HAP-1 (cell line): ENCODE measurements around the gene LHFPL3.
"Not testable (repeated sequence)": the region's sequence is repeated elsewhere in the genome, so short reads cannot be mapped to it uniquely, and the experiment has no call there.

Source experiments
- DNase-seq, 2 experiments: peaks; one replicate each; pipeline ENCODE4 v3.0.0-alpha.2; 2016 to 2020; ENCODE audit warnings: low spot score in 2 of 2
- H3K27me3 ChIP-seq: fragments of 250-450 bp; sonication (Bioruptor Pico); 2 replicates; pipeline ENCODE4 v1.5.1; 2020; ENCODE audit warnings: low read depth, mild to moderate bottlenecking, moderate library complexity
- H3K36me3 ChIP-seq: fragments of 250-450 bp; sonication (Bioruptor Pico); replicated peaks from 2 replicates; pipeline ENCODE4 v1.5.1; 2020; ENCODE audit warnings: mild to moderate bottlenecking
- H3K4me1 ChIP-seq: fragments of 250-450 bp; sonication (Bioruptor Pico); 2 replicates; pipeline ENCODE4 v1.5.1; 2020; ENCODE audit warnings: mild to moderate bottlenecking
- H3K4me3 ChIP-seq: fragments of 250-450 bp; sonication (Bioruptor Pico); 2 replicates; pipeline ENCODE4 v1.5.1; 2020; ENCODE audit warnings: mild to moderate bottlenecking, moderate library complexity
- H3K9me3 ChIP-seq: fragments of 250-450 bp; sonication (Bioruptor Pico); 2 replicates; pipeline ENCODE4 v1.5.1; 2020; ENCODE audit warnings: mild to moderate bottlenecking, moderate library complexity
- in situ Hi-C: fragments of 300-500 bp; cut with MboI; formaldehyde crosslinking; loops from 3 replicates; pipeline ENCODE4 v1.14.3; 2020; ENCODE audit warnings: low sequenced_read_pairs, inconsistent platforms, mixed read lengths

The LHFPL3 gene

DNA sequence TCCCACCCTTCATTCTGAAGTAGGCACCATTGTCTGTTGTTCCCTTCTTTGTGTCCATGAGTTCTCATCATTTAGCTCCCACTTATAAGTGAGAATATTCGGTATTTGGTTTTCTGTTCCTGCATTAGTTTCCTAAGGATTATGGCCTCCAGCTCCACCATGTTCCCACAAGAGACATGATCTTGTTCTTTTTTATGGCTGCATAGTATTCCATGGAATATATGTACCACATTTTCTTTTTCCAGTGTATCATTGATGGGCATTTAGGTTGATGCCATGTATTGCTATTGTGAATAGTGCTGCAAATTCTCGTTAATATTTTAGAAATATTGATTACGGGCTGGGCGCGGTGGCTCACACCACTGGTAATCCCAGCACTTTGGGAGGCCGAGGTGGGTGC, 609.1 kb downstream of the LHFPL3 start:
- H3K4me1 ChIP-seq, H3K36me3 ChIP-seq, H3K9me3 ChIP-seq, H3K4me3 ChIP-seq, in situ Hi-C loops, DNase-seq, H3K27me3 ChIP-seq: not testable (repeated sequence)

DNA sequence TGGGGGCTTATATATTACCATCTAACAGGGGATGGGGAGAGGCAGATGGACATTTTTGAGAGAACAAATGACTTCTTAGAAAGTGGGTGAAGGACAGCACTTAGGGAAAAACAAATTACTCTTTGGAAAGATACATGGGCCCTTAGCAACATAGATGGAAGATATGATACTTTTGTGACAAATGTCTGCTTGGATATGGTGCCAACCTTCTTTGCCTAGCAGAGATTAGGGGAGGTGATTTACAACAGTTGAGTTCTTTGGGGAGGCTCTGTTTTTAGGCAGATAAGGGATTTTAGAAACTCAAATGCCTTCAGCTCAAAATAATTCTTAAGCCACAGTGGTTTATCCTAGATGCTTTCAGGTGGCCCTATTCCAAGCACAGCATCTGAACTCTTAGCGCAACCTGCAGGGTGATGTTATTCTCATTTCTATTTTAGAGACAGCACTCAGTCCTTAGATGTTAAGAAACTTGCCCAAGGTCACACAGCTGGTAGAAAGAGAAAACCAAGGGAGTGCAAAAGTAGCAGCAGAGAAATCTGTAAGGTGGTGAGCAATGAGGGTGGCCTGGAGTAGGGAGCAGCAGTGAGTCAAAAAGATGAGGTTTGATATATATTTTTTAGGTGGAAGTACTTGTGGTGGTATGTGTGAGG, 610.5 kb downstream of the LHFPL3 start:
- peaks cover 6% of the 10 kb centered on the region for H3K4me1 ChIP-seq
- no peak for DNase-seq
- in situ Hi-C loops: no loop called here

DNA sequence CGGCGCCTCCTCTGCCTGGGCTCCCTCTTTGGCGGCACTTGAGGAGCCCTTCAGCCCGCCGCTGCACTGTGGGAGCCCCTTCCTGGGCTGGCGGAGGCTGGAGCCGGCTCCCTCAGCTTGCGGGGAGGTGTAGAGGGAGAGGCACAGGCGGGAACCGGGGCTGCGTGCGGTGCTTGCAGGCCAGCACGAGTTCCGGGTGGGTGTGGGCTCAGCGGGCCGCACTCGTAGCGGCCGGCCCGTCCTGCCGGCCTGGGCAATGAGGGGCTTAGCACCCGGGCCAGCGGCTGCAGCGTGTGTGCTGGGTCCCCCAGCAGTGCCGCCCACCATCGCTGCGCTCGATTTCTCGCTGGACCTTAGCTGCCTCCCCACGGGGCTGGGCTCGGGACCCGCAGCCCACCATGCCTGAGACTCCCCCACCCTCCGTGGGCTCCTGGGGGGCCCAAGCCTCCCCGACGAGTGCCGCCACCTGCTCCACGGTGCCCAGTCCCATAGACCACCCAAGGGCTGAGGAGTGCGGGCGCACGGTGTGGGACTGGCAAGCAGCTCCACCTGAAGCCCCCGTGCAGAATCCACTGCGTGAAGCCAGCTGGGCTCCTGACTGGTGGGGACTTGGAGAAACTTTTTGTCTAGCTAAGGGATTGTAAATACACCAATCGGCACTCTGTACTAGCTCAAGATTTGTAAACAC, 611.8 kb downstream of the LHFPL3 start:
- no peak for DNase-seq

More for the DNA sequence above, 610.5 kb downstream of the LHFPL3 start:
- Histone ChIP-seq H3K9me3 (no peaks in the 10 kb centered on the region), H3K36me3 (no peaks in the 10 kb centered on the region), H3K27me3 (no peaks in the 10 kb centered on the region), H3K4me3 (no peak overlapping the region)

DNA sequence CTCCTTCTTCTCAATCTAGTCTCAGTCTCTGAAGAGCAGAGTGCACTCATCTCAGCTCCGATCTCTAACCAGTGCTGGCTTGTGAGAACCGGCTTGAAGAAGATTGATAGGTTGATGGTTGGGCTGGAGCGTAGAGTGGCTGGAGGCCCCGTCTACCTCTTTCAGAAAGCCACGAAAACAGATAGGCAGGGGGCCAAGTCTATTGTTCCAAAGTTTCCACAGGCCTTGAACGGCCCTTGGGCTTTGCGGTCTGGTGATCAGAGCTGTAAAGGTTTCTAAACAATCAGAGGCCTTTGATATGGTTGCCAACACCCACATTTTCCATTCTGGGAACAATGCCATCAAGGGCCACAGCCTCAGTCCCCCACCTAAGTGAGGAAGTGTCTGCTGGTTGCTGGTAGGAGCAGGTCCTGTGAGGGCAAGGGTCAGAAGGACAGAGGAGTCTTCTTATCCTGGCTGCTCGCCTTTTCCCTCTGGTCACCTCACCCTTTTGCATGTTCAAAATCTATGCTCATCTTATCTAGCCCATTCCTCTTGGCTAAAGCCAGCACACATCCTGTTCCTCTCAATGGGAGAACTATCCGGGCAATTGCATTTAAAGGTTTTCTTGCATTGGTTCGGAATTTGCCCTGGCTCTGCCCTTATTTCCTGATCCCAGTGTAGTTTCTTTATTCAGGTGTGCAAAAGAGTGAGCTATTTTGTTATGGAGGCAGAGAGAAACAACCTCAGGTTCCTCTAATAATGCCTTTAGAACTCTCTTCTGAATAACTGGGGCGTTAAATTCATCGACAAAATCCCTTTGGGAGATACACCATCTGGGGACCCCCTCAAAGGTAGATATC, 615.3 kb downstream of the LHFPL3 start:
- Histone ChIP-seq H3K36me3 (no peaks in the 10 kb centered on the region), H3K27me3 (no peaks in the 10 kb centered on the region), H3K9me3 (no peaks in the 10 kb centered on the region), H3K4me3 (no peak overlapping the region), H3K4me1 (peaks cover 18% of the 10 kb centered on the region)
- DNase-seq: peak; percentile 60 to 81
- in situ Hi-C loops: no loop called here

More for the DNA sequence above, 611.8 kb downstream of the LHFPL3 start:
- H3K27me3 ChIP-seq: no peaks in the 10 kb centered on the region
- in situ Hi-C loops: no loop called here
- no peaks in the 10 kb centered on the region for H3K36me3 ChIP-seq
- H3K4me1 ChIP-seq: peaks cover 14% of the 10 kb centered on the region
- H3K4me3 ChIP-seq: no peak overlapping the region
- no peaks in the 10 kb centered on the region for H3K9me3 ChIP-seq

DNA sequence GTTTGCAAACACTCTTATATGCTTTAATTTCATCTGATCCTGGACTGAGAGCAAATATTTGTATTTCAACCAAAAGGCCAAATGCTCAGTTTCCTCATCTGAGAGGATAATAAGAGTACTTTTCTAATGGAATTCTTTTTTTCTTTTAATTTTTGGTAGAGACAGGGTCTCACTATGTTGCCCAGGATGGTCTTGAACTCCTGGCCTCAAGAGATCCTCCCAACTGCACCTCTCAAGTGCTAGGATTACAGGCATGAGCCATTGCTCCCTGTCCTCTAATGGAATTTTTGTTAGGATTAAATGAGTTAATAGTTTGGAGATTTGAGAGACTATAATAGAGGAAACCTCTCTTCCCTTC, 617.2 kb downstream of the LHFPL3 start:
- no peaks in the 10 kb centered on the region for H3K9me3 ChIP-seq
- peaks cover 18% of the 10 kb centered on the region for H3K4me1 ChIP-seq
- in situ Hi-C loops: no loop called here
- no peak overlapping the region for H3K4me3 ChIP-seq
- no peaks in the 10 kb centered on the region for H3K27me3 ChIP-seq
- DNase-seq: no peak
- no peaks in the 10 kb centered on the region for H3K36me3 ChIP-seq

DNA sequence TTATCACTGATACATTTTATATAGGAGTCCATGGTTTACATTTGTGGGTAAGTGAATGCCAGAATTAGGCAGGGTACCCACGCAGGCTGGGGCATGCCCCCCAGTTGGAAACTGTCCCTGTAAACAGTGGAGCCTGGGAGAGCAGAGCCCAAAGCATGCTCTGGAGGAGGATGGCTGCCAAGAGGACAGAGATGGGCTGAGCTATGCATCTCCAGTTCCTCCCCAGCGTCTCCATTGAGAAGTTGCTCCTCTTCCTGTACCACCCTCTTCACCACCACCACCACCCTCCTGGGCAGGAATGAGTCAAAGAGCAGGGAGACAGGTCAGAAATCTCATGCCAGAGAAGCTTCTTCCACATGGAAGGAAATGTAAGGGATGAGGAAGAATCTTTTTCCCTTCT, 617.9 kb downstream of the LHFPL3 start:
- no peak for DNase-seq
- no peaks in the 10 kb centered on the region for H3K9me3 ChIP-seq
- no peaks in the 10 kb centered on the region for H3K27me3 ChIP-seq
- no peaks in the 10 kb centered on the region for H3K36me3 ChIP-seq
- H3K4me1 ChIP-seq: peaks cover 18% of the 10 kb centered on the region
- in situ Hi-C loops: no loop called here
- no peak overlapping the region for H3K4me3 ChIP-seq

GRCh38 chr7:104950006-104950405, 621.6 kb downstream of the LHFPL3 start:
- no peaks in the 10 kb centered on the region for H3K27me3 ChIP-seq
- no peak overlapping the region for H3K4me3 ChIP-seq
- H3K9me3 ChIP-seq: no peaks in the 10 kb centered on the region
- H3K4me1 ChIP-seq: peaks cover 5% of the 10 kb centered on the region
- no peak for DNase-seq
- in situ Hi-C loops: no loop called here
- no peaks in the 10 kb centered on the region for H3K36me3 ChIP-seq

- Histone ChIP-seq H3K4me3 (no peak overlapping the region), H3K4me1 (no peaks in the 10 kb centered on the region), H3K27me3 (no peaks in the 10 kb centered on the region), H3K36me3 (no peaks in the 10 kb centered on the region), H3K9me3 (no peaks in the 10 kb centered on the region)
- in situ Hi-C loops: no loop called here
- no peak for DNase-seq
Measured at GRCh38 chr7:104950754-104951153, 622.4 kb downstream of the LHFPL3 start.

- no peaks in the 10 kb centered on the region for H3K4me1 ChIP-seq
- no peak for DNase-seq
- no peaks in the 10 kb centered on the region for H3K9me3 ChIP-seq
- no peaks in the 10 kb centered on the region for H3K36me3 ChIP-seq
- H3K27me3 ChIP-seq: no peaks in the 10 kb centered on the region
- in situ Hi-C loops: no loop called here
- H3K4me3 ChIP-seq: no peak overlapping the region
Measured at GRCh38 chr7:104951546-104951945, 623.1 kb downstream of the LHFPL3 start.

DNA sequence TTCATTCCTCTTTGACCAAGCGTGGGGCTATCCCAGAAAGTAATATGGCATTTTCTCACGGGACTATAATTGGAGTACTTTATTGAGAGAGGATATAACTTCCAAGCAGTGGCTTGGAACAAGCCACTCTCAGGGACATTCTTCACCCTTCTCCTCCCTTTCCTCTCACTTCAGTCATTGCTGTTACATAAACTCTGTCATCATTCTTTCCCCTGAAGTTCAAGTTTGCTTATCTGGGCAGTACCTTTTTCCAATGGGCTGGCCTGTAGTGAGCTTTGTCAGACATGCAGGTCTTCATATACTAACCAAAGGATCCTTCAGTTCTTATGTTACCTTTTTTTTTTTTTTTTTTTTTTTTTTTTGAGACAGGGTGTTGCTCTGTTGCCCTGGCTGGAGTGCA, 626.9 kb downstream of the LHFPL3 start:
- Histone ChIP-seq H3K27me3 (no peaks in the 10 kb centered on the region), H3K9me3 (no peaks in the 10 kb centered on the region), H3K36me3 (no peaks in the 10 kb centered on the region), H3K4me3 (no peak overlapping the region), H3K4me1 (no peaks in the 10 kb centered on the region)
- DNase-seq: no peak
- in situ Hi-C loops: no loop called here
